GM21528 (cell line): ENCODE results near the gene PRKAR1B.
"Not testable (repeated sequence)": the region's sequence is repeated elsewhere in the genome, so short reads cannot be mapped to it uniquely, and the experiment has no call there.

Source experiments
- ATAC-seq: cut with Tn5 transposase; IDR thresholded peaks from one replicate; pipeline ENCODE4 v1.9.1; 2021; ENCODE audit warnings: mild to moderate bottlenecking, moderate library complexity; ENCODE audit not compliant: unreplicated experiment, low FRiP score

Gene PRKAR1B

GRCh38 chr7:759569-759968, 32.5 kb upstream of the PRKAR1B start:
- ATAC-seq: no peak

- ATAC-seq: no peak
Observed at GRCh38 chr7:757741-758163, 30.7 kb upstream of the PRKAR1B start.

DNA sequence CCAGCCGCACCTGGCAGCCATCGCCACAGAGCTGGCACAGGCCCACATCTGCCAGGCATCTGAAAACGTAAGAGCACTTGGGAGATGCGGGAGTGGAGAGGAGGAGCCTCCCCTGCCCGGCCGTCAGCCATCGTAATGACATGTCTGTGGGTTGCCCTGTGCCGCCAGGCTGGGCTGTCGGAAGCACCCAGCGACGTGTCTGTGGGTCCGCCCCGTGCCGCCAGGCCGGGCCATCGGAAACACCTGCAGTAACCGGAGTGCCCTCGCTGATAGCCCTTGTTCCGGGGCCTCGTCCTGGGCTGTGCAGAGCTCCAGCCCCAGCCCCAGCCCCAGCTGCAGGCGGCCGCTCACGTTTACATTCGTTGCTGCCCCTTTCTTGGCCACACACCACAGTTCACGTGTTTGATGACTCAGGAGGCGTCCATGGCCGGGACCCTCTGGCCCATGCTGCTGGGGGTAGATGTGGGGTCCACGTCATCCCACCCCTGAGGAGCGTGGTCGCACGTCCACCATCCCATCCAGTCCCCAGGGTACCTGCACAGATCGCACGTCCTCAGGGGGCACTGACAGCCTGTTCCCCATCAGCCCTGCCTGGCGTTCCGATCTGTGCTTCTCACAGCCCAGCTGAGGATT, 30.0 kb upstream of the PRKAR1B start:
- ATAC-seq: no peak

- ATAC-seq: no peak
Observed at GRCh38 chr7:756231-756927, 29.3 kb upstream of the PRKAR1B start.

DNA sequence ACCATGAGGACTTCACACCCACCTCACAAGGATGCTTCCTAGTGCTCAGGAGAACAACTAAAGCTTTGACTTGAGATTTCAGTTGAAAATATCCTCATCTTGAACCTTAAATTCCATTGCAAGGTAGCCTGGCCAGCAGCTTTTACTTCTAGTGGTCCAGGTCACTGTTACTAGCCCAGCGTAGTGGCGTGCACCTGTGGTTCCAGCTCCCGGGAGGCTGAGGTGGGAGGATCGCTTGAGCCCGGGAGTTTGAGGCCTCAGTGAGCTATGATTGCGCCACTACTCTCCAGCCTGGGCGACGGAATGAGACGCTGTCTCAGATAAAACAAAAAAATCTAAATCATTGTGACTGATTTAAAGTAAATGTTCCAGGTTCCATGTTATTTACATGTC, 28.3 kb upstream of the PRKAR1B start:
- ATAC-seq: no peak

- ATAC-seq: no peak
Observed at GRCh38 chr7:754531-755412, 27.7 kb upstream of the PRKAR1B start.

DNA sequence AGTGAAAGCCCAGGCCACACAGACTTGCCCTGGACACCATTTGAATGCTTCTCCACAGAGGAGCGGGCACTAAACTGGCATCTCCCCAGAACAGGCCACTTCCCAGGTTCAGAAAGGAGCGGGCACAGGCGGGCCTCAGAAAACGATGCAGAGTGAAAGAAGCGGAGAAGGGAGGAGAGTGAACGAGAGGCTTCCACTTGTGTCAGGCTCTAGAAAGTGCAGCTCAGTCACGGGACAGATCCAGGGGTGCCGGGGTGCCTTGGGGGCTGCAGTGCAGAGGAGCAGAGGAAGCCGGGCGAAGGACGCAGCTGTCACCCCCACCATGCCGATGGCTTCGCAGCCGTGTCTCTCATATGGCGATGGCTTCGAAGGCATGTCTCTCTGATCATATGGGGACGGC, 26.1 kb upstream of the PRKAR1B start:
- no peak for ATAC-seq

GRCh38 chr7:752256-752655, 25.2 kb upstream of the PRKAR1B start:
- ATAC-seq: not testable (repeated sequence)

DNA sequence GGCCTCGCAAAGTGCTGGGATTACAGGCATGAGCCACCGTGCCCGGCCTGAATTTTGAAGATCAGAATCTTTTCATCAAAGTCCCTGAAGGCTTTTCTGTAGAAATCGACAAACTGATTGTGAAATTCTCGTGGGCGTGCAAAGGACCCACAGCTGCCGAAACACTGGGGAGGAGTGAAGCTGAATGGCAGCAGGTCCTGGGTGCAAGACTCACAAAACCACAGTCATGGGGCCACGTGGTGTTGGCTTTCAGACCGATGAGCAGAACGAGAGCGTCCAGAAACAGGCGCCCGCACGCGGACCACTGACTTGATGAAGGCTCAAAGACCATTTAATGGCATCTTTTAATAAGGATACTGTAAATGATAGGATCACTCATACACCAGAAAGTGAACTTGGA, 24.7 kb upstream of the PRKAR1B start:
- no peak for ATAC-seq

GRCh38 chr7:750111-750905, 23.2 kb upstream of the PRKAR1B start:
- ATAC-seq: no peak

- no peak for ATAC-seq
Observed at GRCh38 chr7:749140-749551, 22.1 kb upstream of the PRKAR1B start.

- no peak for ATAC-seq
Observed at GRCh38 chr7:748446-748845, 21.4 kb upstream of the PRKAR1B start.

DNA sequence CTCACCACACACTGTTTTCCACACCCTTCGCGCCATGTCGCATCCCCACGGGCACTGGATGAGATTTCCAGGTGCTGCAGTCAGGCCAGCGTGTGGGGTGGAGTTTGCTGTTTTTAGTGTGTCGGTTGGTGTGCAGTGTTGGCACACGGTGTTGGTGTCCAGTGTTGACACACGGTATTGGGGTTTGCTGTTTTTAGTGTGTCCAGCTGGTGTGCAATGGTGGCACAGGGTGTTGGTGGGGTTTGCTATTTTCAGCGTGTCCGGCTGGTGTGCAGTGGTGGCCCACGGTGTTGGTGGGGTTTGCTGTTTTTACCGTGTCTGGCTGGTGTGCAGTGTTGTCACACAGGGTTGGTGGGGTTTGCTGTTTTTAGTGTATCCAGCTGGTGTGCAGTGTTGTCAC, 20.1 kb upstream of the PRKAR1B start:
- ATAC-seq: no peak

DNA sequence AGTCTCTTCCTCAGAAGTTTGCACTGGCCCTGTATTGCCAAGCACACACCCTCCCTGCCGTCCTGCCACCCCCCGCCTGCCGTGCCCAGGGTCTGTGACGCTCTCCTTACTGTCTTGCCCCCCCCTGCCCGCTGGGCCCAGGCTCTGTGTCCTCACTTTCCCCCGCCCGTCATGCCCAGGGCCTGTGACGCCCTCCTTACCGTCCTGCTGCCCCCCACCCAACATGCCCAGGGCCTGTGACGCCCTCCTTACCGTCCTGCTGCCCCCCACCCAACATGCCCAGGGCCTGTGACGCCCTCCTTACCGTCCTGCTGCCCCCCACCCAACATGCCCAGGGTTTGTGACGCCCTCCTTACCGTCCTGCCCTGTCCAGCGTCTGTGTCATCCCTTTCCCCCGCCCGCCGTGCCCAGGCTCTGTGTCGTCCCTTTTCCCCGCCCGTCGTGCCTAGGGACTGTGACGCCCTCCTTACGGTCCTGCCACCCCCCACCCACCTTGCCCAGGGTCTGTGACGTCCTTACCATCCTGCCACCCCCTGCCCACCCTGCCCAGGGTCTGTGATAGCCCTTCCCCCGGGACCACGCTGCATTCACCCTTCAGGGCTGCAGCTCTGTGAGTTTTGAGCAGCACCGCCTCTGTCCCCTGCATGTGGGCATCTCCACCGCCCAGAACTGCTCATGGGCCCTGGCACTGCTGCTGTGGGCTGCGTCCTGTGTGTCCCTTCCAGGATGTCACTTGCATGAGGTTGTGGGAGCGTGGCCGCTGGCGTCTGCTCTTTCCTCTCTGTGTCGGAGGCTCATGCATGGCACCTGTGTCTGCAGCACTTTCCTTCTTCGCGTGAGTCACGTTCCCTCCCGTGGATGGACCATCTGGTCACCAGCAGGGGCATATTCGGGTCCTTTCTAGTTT, 19.3 kb upstream of the PRKAR1B start:
- no peak for ATAC-seq

GRCh38 chr7:745431-746154, 18.5 kb upstream of the PRKAR1B start:
- no peak for ATAC-seq

- no peak for ATAC-seq
Observed at GRCh38 chr7:744854-745430, 17.9 kb upstream of the PRKAR1B start.

DNA sequence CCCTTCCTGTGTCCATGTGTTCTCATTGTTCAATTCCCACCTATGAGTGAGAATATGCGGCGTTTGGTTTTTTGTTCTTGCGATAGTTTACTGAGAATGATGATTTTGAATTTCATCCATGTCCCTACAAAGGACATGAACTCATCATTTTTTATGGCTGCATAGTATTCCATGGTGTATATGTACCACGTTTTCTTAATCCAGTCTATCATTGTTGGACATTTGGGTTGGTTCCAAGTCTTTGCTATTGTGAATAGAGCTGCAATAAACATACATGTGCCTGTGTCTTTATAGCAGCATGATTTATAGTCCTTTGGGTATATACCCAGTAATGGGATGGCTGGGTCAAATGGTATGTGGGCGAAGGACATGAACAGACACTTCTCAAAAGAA, 17.0 kb upstream of the PRKAR1B start:
- ATAC-seq: not testable (repeated sequence)

- ATAC-seq: not testable (repeated sequence)
Observed at GRCh38 chr7:743341-744127, 16.5 kb upstream of the PRKAR1B start.
